CD1c-positive myeloid dendritic cell (primary cell): ENCODE measurements around the gene PLXNB2.
A peak's percentile ranks its signal among the peaks of the same experiment; 100 is the strongest.
"Not testable (repeated sequence)": the region's sequence is repeated elsewhere in the genome, so short reads cannot be mapped to it uniquely, and the experiment has no call there.

ENCODE experiments used
- DNase-seq: peaks from one replicate; pipeline ENCODE4 v3.0.0-alpha.2; 2016; ENCODE audit errors: extremely low spot score

The PLXNB2 gene

GRCh38 chr22:50306753-50307749, at the start of gene PLXNB2:
Gene PLXNB2, minus strand, starts transcription at chr22:50307646. Its CDS starts 17,062 bp downstream, at chr22:50290584.
- DNase-seq = peak; percentile 74

- no peak for DNase-seq
Measured at GRCh38 chr22:50357222-50357621, 49.8 kb upstream of the PLXNB2 start.

- DNase-seq = no peak
Measured at GRCh38 chr22:50356186-50356585, 48.7 kb upstream of the PLXNB2 start.

- DNase-seq = no peak
Measured at GRCh38 chr22:50348058-50348457, 40.6 kb upstream of the PLXNB2 start.

GRCh38 chr22:50347157-50347556, 39.7 kb upstream of the PLXNB2 start:
- no peak for DNase-seq

- DNase-seq = no peak
Measured at GRCh38 chr22:50346470-50346869, 39.0 kb upstream of the PLXNB2 start.

- no peak for DNase-seq
Measured at GRCh38 chr22:50343541-50343935, 36.1 kb upstream of the PLXNB2 start.

GRCh38 chr22:50342651-50343540, 35.5 kb upstream of the PLXNB2 start, which contains the start of gene PPP6R2:
Gene PPP6R2, plus strand, starts transcription at chr22:50343327. Its CDS starts 50,582 bp downstream, at chr22:50393909.
- peak; percentile 96 for DNase-seq

GRCh38 chr22:50341977-50342650, 34.7 kb upstream of the PLXNB2 start:
- peak; percentile 94 for DNase-seq

GRCh38 chr22:50339945-50340879, 32.8 kb upstream of the PLXNB2 start:
- no peak for DNase-seq

- no peak for DNase-seq
Measured at GRCh38 chr22:50338860-50339462, 31.5 kb upstream of the PLXNB2 start.

GRCh38 chr22:50338042-50338573, 30.7 kb upstream of the PLXNB2 start:
- DNase-seq = no peak

GRCh38 chr22:50337262-50338041, 30.0 kb upstream of the PLXNB2 start:
- DNase-seq = no peak

GRCh38 chr22:50334433-50334832, 27.0 kb upstream of the PLXNB2 start:
- DNase-seq = not testable (repeated sequence)

- no peak for DNase-seq
Measured at GRCh38 chr22:50329236-50329635, 21.8 kb upstream of the PLXNB2 start.

- DNase-seq = no peak
Measured at GRCh38 chr22:50327711-50328019, 20.2 kb upstream of the PLXNB2 start.

- DNase-seq = peak; percentile 95
Measured at GRCh38 chr22:50326956-50327710, 19.7 kb upstream of the PLXNB2 start, which contains the start of gene DENND6B. Gene DENND6B, minus strand, starts transcription at chr22:50327012. Its CDS starts 24 bp downstream, at chr22:50326988.

GRCh38 chr22:50326225-50326955, 18.9 kb upstream of the PLXNB2 start:
- no peak for DNase-seq
